ENCODE measurements around the gene EIF2S1.
"Not testable (repeated sequence)": the region's sequence is repeated elsewhere in the genome, so short reads cannot be mapped to it uniquely, and the experiment has no call there.

EIF2S1 gene

GRCh38 chr14:67413806-67414769 is 54.0 kb downstream of the EIF2S1 start:
- H3K36me3 Mint-ChIP-seq (ENCODE audit: low read depth), result no peaks in the 10 kb centered on the region
- peak overlapping the region; percentile 52 for H3K27ac Mint-ChIP-seq
- peak; percentile 47 for DNase-seq
- no peaks in the 10 kb centered on the region for H3K9me3 Mint-ChIP-seq
- no peak overlapping the region for H3K4me3 Mint-ChIP-seq
- peaks cover 10% of the 10 kb centered on the region for H3K27me3 Mint-ChIP-seq
- peaks cover 21% of the 10 kb centered on the region for H3K4me1 Mint-ChIP-seq (ENCODE audit: low read depth)

DNA sequence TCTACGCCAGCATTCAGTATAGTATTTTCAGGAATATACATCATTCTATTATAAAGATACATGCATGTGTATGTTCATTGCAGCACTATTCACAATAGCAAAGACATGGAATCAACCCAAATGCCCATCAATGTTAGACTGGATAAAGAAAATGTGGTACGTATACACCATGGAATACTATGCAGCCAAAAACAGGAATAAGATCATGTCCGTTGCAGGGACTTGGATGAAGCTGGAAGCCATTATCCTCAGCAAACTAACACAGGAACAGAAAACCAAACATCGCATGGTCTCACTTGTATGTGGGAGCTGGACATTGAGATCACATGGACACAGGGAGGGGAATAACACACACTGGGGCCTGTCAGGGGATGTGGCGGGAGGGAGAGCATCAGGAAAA is 55.5 kb downstream of the EIF2S1 start:
- Mint-ChIP-seq H3K27me3 (peaks cover 10% of the 10 kb centered on the region), H3K4me1 (ENCODE audit: low read depth) (peaks cover 21% of the 10 kb centered on the region)
- H3K9me3 Mint-ChIP-seq; H3K27ac Mint-ChIP-seq; H3K4me3 Mint-ChIP-seq; H3K36me3 Mint-ChIP-seq (ENCODE audit: low read depth); DNase-seq: not testable (repeated sequence)

GRCh38 chr14:67416085-67416484 is 56.0 kb downstream of the EIF2S1 start:
- no peak for DNase-seq
- Mint-ChIP-seq H3K9me3 (no peaks in the 10 kb centered on the region), H3K27ac (no peak overlapping the region), H3K36me3 (ENCODE audit: low read depth) (no peaks in the 10 kb centered on the region), H3K4me3 (no peak overlapping the region), H3K4me1 (ENCODE audit: low read depth) (peaks cover 21% of the 10 kb centered on the region), H3K27me3 (peaks cover 9% of the 10 kb centered on the region)

GRCh38 chr14:67416810-67417209 is 56.7 kb downstream of the EIF2S1 start:
- Mint-ChIP-seq H3K36me3 (ENCODE audit: low read depth) (no peaks in the 10 kb centered on the region), H3K9me3 (no peaks in the 10 kb centered on the region), H3K27me3 (peaks cover 3% of the 10 kb centered on the region), H3K4me1 (ENCODE audit: low read depth) (peaks cover 18% of the 10 kb centered on the region), H3K27ac (no peak overlapping the region), H3K4me3 (no peak overlapping the region)
- no peak for DNase-seq

GRCh38 chr14:67417633-67418032 is 57.5 kb downstream of the EIF2S1 start:
- no peaks in the 10 kb centered on the region for H3K36me3 Mint-ChIP-seq (ENCODE audit: low read depth)
- no peak overlapping the region for H3K27ac Mint-ChIP-seq
- H3K9me3 Mint-ChIP-seq, result no peaks in the 10 kb centered on the region
- H3K4me3 Mint-ChIP-seq, result no peak overlapping the region
- no peaks in the 10 kb centered on the region for H3K27me3 Mint-ChIP-seq
- no peak for DNase-seq
- H3K4me1 Mint-ChIP-seq (ENCODE audit: low read depth), result peaks cover 11% of the 10 kb centered on the region

GRCh38 chr14:67418401-67419191 is 58.5 kb downstream of the EIF2S1 start:
- Mint-ChIP-seq H3K4me1 (ENCODE audit: low read depth) (peaks cover 11% of the 10 kb centered on the region), H3K27ac (no peak overlapping the region), H3K9me3 (no peaks in the 10 kb centered on the region), H3K4me3 (no peak overlapping the region), H3K27me3 (peaks cover 4% of the 10 kb centered on the region), H3K36me3 (ENCODE audit: low read depth) (no peaks in the 10 kb centered on the region)
- no peak for DNase-seq

DNA sequence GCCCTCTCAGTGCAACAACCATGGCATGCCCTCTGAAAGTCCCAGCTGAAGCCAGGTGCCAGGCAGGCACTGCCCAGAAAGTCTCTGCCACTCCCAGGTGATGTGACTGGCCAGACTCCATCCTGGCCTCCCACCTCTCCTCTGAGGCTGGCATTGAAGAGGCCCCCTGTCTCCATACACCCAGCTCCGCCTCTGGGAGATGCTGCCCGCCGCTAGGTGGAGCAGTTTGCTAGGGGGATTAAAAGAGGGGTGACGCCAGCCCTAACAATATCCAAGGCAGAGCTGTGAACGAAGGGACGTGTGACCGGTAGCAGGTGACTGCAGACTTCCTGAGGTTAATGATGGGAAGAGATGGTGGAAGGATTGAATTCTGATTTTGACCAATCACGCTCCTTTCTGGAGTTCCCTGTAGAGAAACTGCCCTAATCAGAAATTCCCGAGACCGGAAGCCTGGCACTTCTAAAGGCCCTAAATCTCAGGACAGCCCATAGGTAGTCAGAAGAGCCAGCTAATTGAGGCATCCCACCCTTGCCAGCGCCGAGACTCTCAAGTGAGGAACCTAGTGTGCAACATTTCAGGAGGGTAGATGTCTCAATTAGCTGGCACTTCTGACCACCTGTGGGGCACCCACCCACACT is 60.1 kb downstream of the EIF2S1 start:
- peak; percentile 50 for DNase-seq
- H3K9me3 Mint-ChIP-seq, result no peaks in the 10 kb centered on the region
- H3K36me3 Mint-ChIP-seq (ENCODE audit: low read depth), result no peaks in the 10 kb centered on the region
- peaks cover 12% of the 10 kb centered on the region for H3K27me3 Mint-ChIP-seq
- H3K27ac Mint-ChIP-seq, result no peak overlapping the region
- no peak overlapping the region for H3K4me3 Mint-ChIP-seq
- H3K4me1 Mint-ChIP-seq (ENCODE audit: low read depth), result no peaks in the 10 kb centered on the region

DNA sequence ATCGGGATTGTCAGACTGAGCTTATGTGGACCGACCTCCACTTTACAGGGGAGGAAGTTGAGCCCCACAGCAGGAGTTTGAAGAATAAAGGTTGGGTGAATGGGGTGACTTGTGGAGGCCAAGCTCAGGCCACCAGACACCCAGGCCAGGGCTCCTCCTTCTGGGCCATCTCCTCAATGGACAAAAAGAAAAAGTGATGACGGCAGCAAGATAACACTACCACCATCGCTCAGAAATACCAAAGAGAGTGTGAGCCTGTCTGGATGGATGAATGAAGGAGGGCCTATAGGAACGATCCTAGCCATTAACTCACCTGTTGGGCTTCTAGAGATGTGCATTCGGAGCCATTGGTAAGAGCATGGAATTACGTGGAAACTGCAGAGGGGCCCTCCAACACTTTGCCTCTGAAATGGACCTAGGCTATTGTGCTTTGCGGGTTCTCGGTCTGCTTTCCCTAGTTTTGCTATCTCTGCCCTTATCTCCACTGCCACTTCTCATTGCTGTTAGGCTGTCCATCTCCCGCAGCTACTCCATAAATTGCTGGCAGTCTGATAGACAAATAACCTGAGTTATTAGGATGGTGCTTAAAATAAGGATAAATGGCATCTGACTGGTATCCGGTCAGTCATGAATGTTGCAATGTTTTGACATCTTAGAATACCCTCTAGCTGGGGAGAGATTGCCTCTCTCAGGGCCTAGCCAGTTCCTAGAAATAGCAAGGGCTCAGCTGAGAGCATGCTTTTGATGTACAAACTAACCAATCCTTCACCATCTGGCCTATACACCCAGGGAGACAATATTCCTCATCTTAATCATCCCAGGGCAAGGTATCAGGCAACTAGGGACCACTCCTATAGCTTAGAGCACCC is 61.5 kb downstream of the EIF2S1 start:
- peaks cover 22% of the 10 kb centered on the region for H3K27me3 Mint-ChIP-seq
- H3K4me3 Mint-ChIP-seq, result no peak overlapping the region
- no peaks in the 10 kb centered on the region for H3K9me3 Mint-ChIP-seq
- H3K36me3 Mint-ChIP-seq (ENCODE audit: low read depth), result no peaks in the 10 kb centered on the region
- no peaks in the 10 kb centered on the region for H3K4me1 Mint-ChIP-seq (ENCODE audit: low read depth)
- DNase-seq, result no peak
- H3K27ac Mint-ChIP-seq, result no peak overlapping the region

DNA sequence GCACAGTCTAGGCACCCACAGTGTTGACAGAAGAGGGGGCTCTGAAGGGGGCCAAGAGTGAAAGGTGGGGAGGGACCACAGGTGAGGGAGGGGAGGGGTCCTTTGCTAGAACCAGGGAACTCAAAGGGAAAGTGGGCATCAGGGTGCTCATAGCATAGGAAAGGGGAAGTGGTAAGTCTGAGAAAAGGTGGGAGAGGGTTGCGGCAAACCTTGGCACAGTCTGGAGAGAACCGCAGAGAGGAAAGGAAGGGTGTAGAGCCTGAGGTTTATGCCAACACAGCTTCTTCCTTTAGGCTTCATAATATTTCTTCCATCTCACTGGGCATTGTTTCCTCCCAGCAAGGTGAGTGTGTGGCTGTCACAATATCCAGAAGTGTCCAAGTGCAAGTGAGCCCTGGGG is 63.3 kb downstream of the EIF2S1 start:
- H3K9me3 Mint-ChIP-seq, result no peaks in the 10 kb centered on the region
- no peak overlapping the region for H3K4me3 Mint-ChIP-seq
- H3K27me3 Mint-ChIP-seq, result peaks cover 27% of the 10 kb centered on the region
- DNase-seq, result no peak
- no peaks in the 10 kb centered on the region for H3K36me3 Mint-ChIP-seq (ENCODE audit: low read depth)
- no peak overlapping the region for H3K27ac Mint-ChIP-seq
- peaks cover 4% of the 10 kb centered on the region for H3K4me1 Mint-ChIP-seq (ENCODE audit: low read depth)

GRCh38 chr14:67424539-67424938 is 64.4 kb downstream of the EIF2S1 start:
- H3K27me3 Mint-ChIP-seq, result peaks cover 27% of the 10 kb centered on the region
- no peaks in the 10 kb centered on the region for H3K36me3 Mint-ChIP-seq (ENCODE audit: low read depth)
- H3K4me1 Mint-ChIP-seq (ENCODE audit: low read depth), result peaks cover 4% of the 10 kb centered on the region
- no peak for DNase-seq
- H3K4me3 Mint-ChIP-seq, result no peak overlapping the region
- H3K27ac Mint-ChIP-seq, result no peak overlapping the region
- no peaks in the 10 kb centered on the region for H3K9me3 Mint-ChIP-seq

DNA sequence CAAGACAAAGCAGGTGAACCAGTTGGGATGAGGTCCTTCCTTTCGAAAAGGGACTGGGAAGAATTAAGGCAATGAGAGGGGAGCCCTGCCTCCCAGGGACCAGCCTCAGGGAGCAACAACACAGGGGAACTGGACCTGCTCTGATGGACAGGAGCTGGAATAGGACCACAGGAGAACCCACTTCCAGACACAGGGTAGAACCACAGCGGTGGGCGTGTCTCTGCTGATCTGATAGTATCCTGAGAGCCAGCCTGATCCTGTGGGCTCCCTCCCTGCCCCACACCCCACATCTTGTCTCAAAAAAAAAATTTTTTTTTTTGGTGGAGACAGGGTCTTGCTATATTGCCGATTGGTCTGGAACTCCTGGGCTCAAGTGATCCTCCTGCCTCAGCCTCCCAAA is 65.5 kb downstream of the EIF2S1 start:
- Mint-ChIP-seq H3K4me3 (no peak overlapping the region), H3K27ac (no peak overlapping the region), H3K4me1 (ENCODE audit: low read depth) (peaks cover 4% of the 10 kb centered on the region), H3K27me3 (peaks cover 27% of the 10 kb centered on the region), H3K36me3 (ENCODE audit: low read depth) (no peaks in the 10 kb centered on the region), H3K9me3 (no peaks in the 10 kb centered on the region)
- DNase-seq, result no peak

DNA sequence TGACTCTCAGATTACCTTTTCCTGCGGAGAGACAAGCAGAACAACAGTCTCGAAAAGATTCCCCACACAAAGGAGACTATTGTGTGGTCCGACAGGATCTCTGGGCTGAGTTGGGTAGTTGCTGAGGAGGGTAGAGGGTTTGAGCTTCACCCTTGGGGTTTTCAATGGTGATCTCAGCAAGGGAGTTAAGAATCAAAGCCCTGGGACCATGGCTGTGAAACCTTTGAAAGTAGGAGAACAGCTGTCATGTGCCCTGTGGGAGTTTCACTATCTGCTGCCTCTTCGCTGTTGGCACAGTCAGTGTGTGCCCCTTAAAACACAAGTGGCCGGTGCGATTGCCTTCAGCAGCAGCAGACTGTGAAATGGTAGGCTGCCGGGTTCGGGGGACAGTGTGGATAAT is 66.0 kb downstream of the EIF2S1 start:
- no peaks in the 10 kb centered on the region for H3K36me3 Mint-ChIP-seq (ENCODE audit: low read depth)
- peaks cover 4% of the 10 kb centered on the region for H3K4me1 Mint-ChIP-seq (ENCODE audit: low read depth)
- no peaks in the 10 kb centered on the region for H3K9me3 Mint-ChIP-seq
- no peak overlapping the region for H3K4me3 Mint-ChIP-seq
- H3K27ac Mint-ChIP-seq, result no peak overlapping the region
- no peak for DNase-seq
- peaks cover 27% of the 10 kb centered on the region for H3K27me3 Mint-ChIP-seq

DNA sequence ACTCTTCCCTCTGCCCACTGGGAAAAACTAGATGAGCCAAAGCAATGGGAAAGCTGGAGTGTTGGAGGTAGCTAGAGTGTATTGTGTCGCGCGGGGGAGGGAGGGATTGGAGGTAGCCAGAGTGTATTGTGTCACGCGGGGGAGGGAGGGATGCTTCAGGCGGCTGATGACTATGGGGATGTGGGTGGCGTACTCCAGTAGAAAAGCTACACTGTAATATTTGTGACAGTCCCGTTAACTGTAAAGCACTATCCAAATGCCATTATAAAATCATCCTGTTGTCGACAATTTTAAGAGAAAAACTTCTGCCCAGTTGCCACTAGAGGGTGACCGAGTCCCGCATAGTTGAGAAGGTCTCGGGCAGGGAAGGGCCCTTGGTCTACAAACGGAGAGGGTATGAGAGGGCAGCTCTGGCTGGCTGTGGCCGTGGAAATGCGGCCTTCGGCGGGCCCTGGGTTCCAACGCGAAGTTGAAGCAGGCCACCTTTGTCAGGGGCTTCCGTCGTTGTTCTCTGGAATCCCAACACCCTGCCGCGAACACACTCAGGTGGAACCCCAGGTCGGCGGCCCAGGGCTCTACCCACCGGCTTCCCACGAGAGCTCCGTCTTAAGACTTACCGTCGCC is 67.0 kb downstream of the EIF2S1 start:
- Mint-ChIP-seq H3K36me3 (ENCODE audit: low read depth) (no peaks in the 10 kb centered on the region), H3K27me3 (peaks cover 27% of the 10 kb centered on the region), H3K4me3 (no peak overlapping the region), H3K4me1 (ENCODE audit: low read depth) (peaks cover 4% of the 10 kb centered on the region), H3K9me3 (no peaks in the 10 kb centered on the region), H3K27ac (no peak overlapping the region)
- peak; percentile 81 for DNase-seq
